Stimulated activated CD8-positive, alpha-beta memory T cell treated with anti-CD3 and anti-CD28 coated beads, Interleukin-15, amount 100 ng/mL, for 48 hours (primary cell): ENCODE results near the gene LOXL1.
"Not testable (repeated sequence)": the region's sequence is repeated elsewhere in the genome, so short reads cannot be mapped to it uniquely, and the experiment has no call there.

Experiments used
- DNase-seq, 2 donors: peaks; one replicate each; pipeline ENCODE4 v3.0.0-alpha.2; 2020; ENCODE audit warnings: low read depth in 2 of 2

LOXL1 gene

GRCh38 chr15:73937726-73938125 is 11.5 kb downstream of the LOXL1 start:
- DNase-seq, result no peak

GRCh38 chr15:73938516-73938915 is 12.3 kb downstream of the LOXL1 start:
- DNase-seq, result not testable (repeated sequence)

GRCh38 chr15:73939138-73939537 is 12.9 kb downstream of the LOXL1 start:
- no peak for DNase-seq

GRCh38 chr15:73940061-73940981 is 14.1 kb downstream of the LOXL1 start:
- DNase-seq, result no peak

DNA sequence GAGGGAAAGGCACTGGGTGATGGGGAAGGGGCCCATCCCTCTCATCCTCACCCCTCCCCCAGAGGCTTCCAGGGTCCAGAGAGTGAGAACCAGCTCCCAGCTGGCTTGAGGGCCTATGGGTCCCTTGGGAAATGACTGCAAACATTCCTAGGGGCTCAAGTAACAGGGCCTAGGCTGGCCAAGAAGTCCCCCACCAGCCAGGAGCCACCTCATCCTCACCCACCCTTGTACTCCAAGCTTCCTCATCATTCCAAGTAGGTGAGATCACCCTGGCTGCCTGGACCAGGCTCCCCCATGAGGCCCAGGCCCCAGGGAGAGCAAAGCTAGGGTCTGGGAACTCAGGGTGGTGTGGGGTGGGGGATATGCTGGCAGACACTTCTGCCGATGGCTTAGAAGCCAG is 14.8 kb downstream of the LOXL1 start:
- no peak for DNase-seq

GRCh38 chr15:73941449-73941848 is 15.2 kb downstream of the LOXL1 start:
- no peak for DNase-seq

- DNase-seq, result no peak
Observed at GRCh38 chr15:73941871-73942635, 15.8 kb downstream of the LOXL1 start.

DNA sequence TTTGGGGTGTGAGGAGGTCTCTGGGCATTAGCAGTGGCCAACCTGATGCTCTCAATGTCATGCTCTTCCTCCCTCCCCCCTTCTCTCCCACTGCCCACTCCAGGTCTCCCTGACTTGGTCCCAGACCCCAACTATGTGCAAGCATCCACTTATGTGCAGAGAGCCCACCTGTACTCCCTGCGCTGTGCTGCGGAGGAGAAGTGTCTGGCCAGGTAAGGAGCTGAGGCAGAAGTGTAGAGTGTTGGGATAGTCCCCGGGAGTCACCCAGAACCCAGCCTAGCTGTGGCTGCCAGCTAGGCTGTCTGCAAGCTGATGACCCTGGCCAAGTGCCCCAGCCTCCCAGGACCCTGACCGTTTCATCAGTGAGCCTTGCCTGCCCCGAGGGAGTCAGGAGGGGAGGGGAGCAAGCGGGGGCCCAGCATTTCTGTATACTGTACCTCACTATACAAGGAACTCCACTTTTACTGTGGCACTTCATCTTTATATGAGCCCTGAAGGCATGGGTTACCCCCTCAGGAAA is 16.5 kb downstream of the LOXL1 start:
- no peak for DNase-seq

- DNase-seq, result no peak
Observed at GRCh38 chr15:73944161-73945129, 18.2 kb downstream of the LOXL1 start.

- no peak for DNase-seq
Observed at GRCh38 chr15:73945130-73945508, 18.9 kb downstream of the LOXL1 start.

GRCh38 chr15:73946046-73946721 is 19.9 kb downstream of the LOXL1 start:
- no peak for DNase-seq

DNA sequence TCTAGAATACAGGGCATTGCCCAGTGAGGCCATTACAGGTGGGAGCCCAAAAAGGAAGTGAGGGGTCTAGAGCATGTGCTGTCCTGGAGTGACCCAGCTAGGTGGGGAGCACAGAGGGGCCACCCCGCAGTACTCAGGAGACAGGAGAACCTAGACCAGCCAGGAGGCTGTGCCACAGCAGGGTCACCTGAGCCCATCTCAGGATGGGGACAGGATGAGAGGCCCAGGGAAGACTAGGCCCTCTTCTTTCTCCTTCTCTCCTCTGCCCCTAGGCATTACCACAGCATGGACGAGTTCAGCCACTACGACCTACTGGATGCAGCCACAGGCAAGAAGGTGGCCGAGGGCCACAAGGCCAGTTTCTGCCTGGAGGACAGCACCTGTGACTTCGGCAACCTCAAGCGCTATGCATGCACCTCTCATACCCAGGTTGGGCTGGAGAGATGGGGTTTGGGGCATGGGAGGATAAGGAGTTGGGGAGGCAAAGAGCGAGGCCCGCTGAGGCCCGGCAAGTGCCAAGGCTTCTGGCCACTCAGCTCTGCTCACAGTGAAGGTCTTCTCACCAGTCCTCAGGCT is 20.6 kb downstream of the LOXL1 start:
- DNase-seq, result no peak

DNA sequence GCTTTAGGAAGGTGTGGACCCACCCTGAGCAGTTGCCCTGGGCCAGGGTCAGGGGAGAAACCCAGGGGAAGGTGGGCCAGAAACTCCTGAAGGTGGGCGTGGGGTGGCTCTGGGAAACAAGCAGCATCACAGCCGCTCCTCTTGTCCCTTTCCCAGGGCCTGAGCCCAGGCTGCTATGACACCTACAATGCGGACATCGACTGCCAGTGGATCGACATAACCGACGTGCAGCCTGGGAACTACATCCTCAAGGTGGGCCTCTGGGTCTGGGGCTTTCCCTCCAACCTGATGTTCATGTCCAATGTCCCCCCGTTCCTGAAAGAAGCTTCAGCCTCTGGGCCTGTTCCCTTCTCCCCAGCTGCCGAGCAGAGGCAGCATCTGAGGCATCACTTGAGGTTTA is 21.4 kb downstream of the LOXL1 start:
- DNase-seq, result no peak

- DNase-seq, result no peak
Observed at GRCh38 chr15:73948396-73948795, 22.1 kb downstream of the LOXL1 start.

DNA sequence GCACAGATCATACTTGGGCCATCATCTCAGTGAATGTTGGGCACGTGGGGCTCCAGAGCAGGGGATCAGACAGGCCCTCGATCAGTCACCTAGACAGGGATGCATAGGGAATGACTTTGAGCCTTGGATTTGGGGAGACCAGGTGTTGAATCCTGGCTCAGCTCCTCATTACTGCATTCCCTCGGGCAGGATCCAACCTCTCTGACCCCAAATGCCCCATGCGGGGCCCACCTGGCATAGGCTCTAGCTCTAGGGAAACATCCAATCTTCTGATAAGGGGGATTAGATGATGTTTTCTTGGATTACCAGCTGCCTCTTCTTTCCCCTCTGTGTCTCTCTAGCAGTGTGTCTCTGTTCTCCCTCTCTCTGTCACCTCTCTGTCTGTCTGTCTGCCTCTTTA is 22.7 kb downstream of the LOXL1 start:
- no peak for DNase-seq

GRCh38 chr15:73949496-73949895 is 23.2 kb downstream of the LOXL1 start:
- no peak for DNase-seq

- DNase-seq, result no peak
Observed at GRCh38 chr15:73950479-73950830, 24.2 kb downstream of the LOXL1 start.

DNA sequence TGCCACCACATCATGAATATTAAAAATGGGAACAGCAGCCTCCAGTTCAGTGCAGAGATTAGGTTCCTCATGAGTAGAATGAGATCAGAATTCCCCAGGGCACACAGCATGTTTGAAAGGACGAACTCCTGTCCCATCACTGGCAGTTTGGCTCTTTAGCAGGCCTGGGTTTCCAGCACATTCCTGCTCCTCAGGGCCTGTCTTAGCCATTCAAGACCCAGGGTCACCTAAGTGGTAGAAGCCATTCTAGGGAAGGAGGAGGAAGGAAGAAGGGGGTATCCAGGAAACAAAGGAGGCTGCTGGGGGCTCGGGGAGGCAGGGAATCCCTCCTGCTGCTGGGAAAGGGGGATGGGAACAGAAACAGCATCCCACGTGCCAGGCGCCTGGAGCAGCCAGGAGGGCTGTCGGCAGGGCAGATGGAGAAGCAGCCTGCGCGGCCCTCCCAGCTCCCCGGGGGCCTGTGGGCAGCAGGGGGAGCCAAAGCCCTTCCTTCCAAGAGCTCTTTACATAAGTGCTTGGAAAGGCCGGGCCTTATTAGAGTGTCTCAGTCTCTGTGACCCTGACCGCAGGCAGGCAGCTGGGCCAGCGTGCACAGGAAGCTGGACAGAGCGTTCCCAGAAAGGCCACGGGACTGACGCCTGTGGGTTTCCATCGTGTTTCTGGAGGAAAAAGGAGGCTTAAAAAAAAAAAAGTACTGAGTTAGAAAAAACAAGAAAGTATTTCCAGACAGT is 24.7 kb downstream of the LOXL1 start:
- peak; percentile 50 to 53 for DNase-seq

DNA sequence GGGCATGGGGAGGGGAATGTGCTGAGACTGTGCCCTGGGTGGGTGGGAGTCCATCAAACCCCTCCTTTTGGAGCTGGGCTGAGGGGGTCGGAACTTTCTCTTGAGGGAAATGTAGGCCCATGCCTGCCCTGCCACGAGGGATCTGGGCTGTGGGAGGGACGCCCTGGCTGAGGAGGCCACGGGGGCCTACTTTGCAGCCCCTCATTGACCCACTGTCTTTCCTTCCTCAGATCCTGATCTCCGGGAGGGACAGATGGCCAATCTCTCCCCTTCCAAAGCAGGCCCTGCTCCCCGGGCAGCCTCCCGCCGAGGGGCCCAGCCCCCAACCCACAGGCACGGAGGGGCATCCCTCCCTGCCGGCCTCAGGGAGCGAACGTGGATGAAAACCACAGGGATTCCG is 25.3 kb downstream of the LOXL1 start:
- no peak for DNase-seq
